Peyer's patch (tissue), 4 donors: Measurements from ENCODE around the gene ELOVL6. TPM values are rescaled to one million over a fixed set of nuclear protein-coding genes. Genes with fewer than 3 reads are reported as not detected.
"Not testable (repeated sequence)": the region's sequence is repeated elsewhere in the genome, so short reads cannot be mapped to it uniquely, and the experiment has no call there.

Experiments used
- DNase-seq, 3 donors: peaks; one replicate each; pipeline ENCODE4 v3.0.0-alpha.2; 2017 to 2019
- H3K27ac ChIP-seq, 4 donors: fragments of 200-600 bp; sonication (generic); one replicate each; pipeline ENCODE4 v1.5.1; 2016 to 2019
- H3K27me3 ChIP-seq, 2 donors: fragments of 200-600 bp; sonication (generic); one replicate each; pipeline ENCODE4 v1.5.1; 2019
- H3K36me3 ChIP-seq, 3 donors: fragments of 200-600 bp; sonication (generic); one replicate each; pipeline ENCODE4 v1.5.1; 2016 to 2019
- H3K4me1 ChIP-seq, 4 donors: fragments of 200-600 bp; sonication (generic); one replicate each; pipeline ENCODE4 v1.5.1; 2016 to 2019
- H3K4me3 ChIP-seq, 4 donors: fragments of 200-600 bp; sonication (generic); 1 replicate in 3 of 4; 2 replicates in 1 of 4; pipeline ENCODE4 v1.5.1; 2016 to 2019; ENCODE audit warnings: mild to moderate bottlenecking in 1 of 4
- H3K9me3 ChIP-seq, 4 donors: fragments of 200-600 bp; sonication (generic); one replicate each; pipeline ENCODE4 v1.5.1; 2016 to 2019; ENCODE audit warnings: mild to moderate bottlenecking in 1 of 4
- POLR2A ChIP-seq, 2 donors: fragments of 450-650 bp; IDR thresholded peaks; one replicate each; pipeline ENCODE4 v1.5.1; 2017; ENCODE audit warnings: antibody characterized with exemption in 2 of 2, mild to moderate bottlenecking in 2 of 2, moderate library complexity in 2 of 2
- total RNA-seq, 4 donors: library from RNA; depleted of rRNA; stranded (reverse); fragments of >200 nt; gene quantifications; one replicate each; pipeline ENCODE4 v1.1.0, GENCODE V29; 2016
- TF ChIP-seq, protein P1 (sequence below), 6 experiments: fragments of 450-650 bp in 4 of 6; fragments of 200-600 bp in 2 of 6; sonication (generic) in 1 of 6; IDR thresholded peaks; one replicate each; pipeline ENCODE4 v1.5.1; 2017 to 2019; ENCODE audit warnings: antibody characterized with exemption in 6 of 6, mild to moderate bottlenecking in 3 of 6, moderate library complexity in 1 of 6

Gene ELOVL6
- total RNA-seq, 4 donors from 2014 or later: 3.3 to 15.5 (median 12.6) TPM

DNA sequence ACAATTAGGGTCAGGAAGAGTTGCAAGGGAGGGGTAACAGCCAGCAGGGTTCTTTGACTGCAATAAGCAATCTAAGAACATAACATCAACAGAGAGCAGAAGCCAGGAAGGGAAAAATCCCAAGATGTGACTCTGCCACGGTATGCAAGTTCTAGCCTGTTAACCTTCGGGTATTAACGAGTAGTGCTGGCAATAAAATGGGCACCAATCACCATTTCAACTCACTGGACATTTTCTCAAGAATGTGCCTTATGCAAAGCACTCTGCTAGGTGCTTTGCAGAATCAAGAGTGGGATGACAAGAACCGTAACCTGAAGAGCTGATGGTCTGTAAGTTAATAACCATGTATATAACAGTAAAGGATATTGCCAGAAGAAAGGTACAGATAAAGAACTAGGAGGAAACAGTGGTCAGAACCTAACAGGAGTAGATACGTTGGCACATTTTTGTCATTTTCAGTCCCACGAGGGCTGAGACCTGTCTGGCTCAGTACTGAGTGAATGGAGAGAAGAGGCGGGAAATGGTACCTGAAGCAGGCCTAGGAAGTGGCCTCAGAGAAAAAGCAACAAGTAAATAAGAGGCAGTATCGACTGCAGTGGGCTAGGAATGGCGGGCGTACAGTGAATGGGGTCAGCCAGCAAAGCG lies 2.7 kb downstream of the ELOVL6 start:
- Histone ChIP-seq H3K4me3 (peak overlapping the region; percentile 67 to 89 (median 80)), H3K36me3 (no peaks in the 10 kb centered on the region), H3K27ac (peak overlapping the region; percentile 84 to 95 (median 88)), H3K27me3 (no peaks in the 10 kb centered on the region), H3K4me1 (peaks cover 0 to 27% (median 2%) of the 10 kb centered on the region in 4 donors), H3K9me3 (no peaks in the 10 kb centered on the region)
- TF ChIP-seq POLR2A (IDR thresholded peaks at IDR 0.05): no peak
- TF ChIP-seq, protein P1, sequence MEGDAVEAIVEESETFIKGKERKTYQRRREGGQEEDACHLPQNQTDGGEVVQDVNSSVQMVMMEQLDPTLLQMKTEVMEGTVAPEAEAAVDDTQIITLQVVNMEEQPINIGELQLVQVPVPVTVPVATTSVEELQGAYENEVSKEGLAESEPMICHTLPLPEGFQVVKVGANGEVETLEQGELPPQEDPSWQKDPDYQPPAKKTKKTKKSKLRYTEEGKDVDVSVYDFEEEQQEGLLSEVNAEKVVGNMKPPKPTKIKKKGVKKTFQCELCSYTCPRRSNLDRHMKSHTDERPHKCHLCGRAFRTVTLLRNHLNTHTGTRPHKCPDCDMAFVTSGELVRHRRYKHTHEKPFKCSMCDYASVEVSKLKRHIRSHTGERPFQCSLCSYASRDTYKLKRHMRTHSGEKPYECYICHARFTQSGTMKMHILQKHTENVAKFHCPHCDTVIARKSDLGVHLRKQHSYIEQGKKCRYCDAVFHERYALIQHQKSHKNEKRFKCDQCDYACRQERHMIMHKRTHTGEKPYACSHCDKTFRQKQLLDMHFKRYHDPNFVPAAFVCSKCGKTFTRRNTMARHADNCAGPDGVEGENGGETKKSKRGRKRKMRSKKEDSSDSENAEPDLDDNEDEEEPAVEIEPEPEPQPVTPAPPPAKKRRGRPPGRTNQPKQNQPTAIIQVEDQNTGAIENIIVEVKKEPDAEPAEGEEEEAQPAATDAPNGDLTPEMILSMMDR (IDR thresholded peaks at IDR 0.05): no peak
- DNase-seq: peak in 1 of 3 donors; percentile 21

DNA sequence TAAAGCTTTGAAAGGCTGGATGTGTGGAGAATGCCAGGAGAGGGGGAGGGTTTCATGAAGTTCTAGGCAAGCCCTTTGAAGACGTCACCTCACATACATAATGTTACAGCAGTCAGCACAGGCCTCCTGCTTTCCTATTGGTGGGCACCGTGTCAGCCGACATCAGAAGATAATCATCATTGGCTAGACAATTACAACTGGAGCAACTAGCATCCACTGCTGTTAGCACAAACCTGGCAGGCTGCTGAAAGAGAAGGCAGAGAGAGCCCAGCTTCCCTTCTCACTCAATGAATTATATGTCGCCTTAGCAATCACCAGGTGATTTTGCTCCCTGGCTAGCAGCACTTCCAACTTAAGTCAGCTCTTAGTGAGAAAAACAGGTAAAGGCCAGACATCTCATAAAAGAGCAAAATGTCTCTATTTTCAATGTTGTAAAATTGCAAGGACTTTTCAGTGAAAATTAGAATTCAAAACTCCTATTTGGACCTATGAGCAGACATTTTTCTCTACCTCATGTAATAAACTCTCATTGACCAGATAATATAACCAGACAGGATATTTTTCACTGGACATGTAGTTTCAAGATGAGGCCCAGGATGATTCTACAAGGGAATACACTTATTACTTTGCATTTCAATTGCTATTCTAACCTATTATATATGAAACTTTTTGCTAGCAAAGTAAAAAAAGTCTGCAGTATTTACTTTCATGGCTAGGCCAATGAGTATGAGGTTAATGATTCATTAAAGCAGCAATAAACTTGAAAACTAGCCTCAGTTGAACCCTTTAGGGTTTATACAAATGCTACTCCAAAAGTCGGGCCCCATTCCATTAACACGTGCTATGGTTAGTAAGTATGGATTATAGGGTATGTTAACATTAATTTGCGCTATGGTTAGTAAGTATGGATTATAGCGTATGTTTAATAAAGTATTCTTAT lies 4.3 kb downstream of the ELOVL6 start:
- Histone ChIP-seq H3K4me3 (no peak overlapping the region), H3K27ac (peak overlapping the region in 3 of 4 donors; percentile 34 to 60 (median 54)), H3K36me3 (no peaks in the 10 kb centered on the region), H3K27me3 (no peaks in the 10 kb centered on the region), H3K9me3 (no peaks in the 10 kb centered on the region), H3K4me1 (peaks cover 0 to 27% (median 1%) of the 10 kb centered on the region in 4 donors)
- peak; percentile 73 to 92 (median 84) for DNase-seq
- TF ChIP-seq, protein P1 (IDR thresholded peaks at IDR 0.05): no peak
- peak; percentile 65 to 77 for TF ChIP-seq POLR2A (IDR thresholded peaks at IDR 0.05)

DNA sequence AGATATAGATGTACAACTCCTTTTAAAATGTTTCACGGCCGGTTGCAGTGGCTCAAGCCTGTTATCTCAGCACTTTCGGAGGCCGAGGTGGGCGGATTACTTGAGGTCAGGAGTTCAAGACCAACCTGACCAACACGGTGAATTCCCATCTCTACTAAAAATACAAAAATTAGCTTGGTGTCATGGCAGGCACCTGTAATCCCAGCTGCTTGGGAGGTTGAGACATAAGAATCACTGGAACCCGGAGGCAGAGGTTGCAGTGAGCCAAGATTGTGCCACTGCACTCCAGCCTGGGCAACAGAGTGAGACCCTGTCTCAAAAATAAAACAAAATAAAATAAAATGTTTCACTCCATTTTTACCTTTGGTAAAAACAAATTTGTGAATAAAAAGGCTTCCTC lies 5.1 kb downstream of the ELOVL6 start:
- not testable (repeated sequence) for H3K9me3 ChIP-seq, H3K36me3 ChIP-seq, DNase-seq, H3K4me3 ChIP-seq, H3K27me3 ChIP-seq
- Histone ChIP-seq H3K4me1 (peaks cover 0 to 27% (median 0%) of the 10 kb centered on the region in 4 donors), H3K27ac (peak overlapping the region in 2 of 4 donors; percentile 34 to 54)

DNA sequence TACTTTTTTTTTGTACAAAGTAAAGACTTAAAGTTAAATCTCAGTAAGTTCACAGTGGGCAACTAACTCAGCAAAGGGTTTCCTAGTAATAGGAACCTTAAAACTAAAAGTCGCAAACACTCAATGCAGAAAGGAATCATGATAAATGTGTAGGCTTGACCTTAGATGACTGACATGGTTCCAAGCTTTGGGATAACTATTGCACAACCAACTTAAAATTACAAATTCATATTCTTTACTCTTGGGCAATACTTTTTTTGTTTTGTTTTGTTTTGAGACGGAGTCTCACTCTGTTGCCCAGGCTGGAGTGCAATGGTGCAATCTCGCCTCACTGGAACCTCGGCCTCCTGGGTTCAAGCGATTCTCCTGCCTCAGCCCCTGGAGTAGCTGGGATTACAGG lies 8.2 kb downstream of the ELOVL6 start:
- H3K36me3 ChIP-seq: no peaks in the 10 kb centered on the region
- H3K27ac ChIP-seq: no peak overlapping the region
- H3K9me3 ChIP-seq: no peaks in the 10 kb centered on the region
- peaks cover 0 to 21% (median 0%) of the 10 kb centered on the region in 4 donors for H3K4me1 ChIP-seq
- no peak for DNase-seq
- no peaks in the 10 kb centered on the region for H3K27me3 ChIP-seq
- TF ChIP-seq, protein P1 (IDR thresholded peaks at IDR 0.05): no peak
- H3K4me3 ChIP-seq: no peak overlapping the region

DNA sequence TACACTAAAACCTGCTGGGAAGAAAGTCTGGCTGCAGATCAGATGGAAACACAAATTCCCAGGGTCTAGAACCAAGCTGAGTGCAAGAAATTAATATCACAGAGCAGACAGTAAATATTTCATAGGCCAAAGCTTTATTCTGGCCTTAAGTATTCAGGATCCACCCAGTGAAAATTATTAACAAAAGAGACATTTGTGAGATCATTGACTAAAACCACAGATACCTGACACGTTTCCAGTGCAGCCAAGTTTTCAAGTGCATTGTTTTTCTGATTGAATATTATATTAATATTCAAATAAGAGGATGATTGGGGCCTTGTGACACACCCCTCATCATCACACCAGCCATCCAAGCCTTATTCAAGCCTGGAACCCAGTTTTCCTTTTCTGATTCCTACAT lies 10.3 kb downstream of the ELOVL6 start:
- H3K4me1 ChIP-seq: no peaks in the 10 kb centered on the region
- H3K4me3 ChIP-seq: no peak overlapping the region
- no peak overlapping the region for H3K27ac ChIP-seq
- TF ChIP-seq, protein P1 (IDR thresholded peaks at IDR 0.05): no peak
- no peak for TF ChIP-seq POLR2A (IDR thresholded peaks at IDR 0.05)
- no peaks in the 10 kb centered on the region for H3K9me3 ChIP-seq
- no peak for DNase-seq
- H3K36me3 ChIP-seq: no peaks in the 10 kb centered on the region
- H3K27me3 ChIP-seq: no peaks in the 10 kb centered on the region

DNA sequence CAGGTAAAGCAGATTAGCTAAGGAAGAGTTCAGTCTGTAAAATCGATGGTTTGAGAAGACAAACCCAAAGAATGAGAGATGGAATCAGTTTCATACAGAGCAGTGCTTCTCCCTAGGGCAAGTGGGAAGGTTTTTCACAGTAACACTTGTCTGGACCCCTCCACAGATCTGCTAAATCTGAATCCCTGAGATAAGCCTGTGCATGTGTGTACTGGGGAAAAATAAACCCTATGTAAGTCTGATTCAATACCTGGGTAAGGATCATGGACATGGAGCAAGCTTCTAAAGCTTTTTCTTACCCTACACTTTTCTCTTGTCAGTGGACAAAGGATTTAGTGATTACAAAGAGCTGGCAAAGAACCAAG lies 13.6 kb downstream of the ELOVL6 start:
- Histone ChIP-seq H3K27ac (no peak overlapping the region), H3K4me3 (no peak overlapping the region), H3K36me3 (no peaks in the 10 kb centered on the region), H3K4me1 (no peaks in the 10 kb centered on the region), H3K9me3 (no peaks in the 10 kb centered on the region), H3K27me3 (no peaks in the 10 kb centered on the region)
- TF ChIP-seq, protein P1 (IDR thresholded peaks at IDR 0.05): no peak
- no peak for TF ChIP-seq POLR2A (IDR thresholded peaks at IDR 0.05)
- DNase-seq: no peak
